Adipose tissue (tissue), 3 donors: ENCODE measurements around the gene HMGN1. TPM values are rescaled to one million over a fixed set of nuclear protein-coding genes. Genes with fewer than 3 reads are reported as not detected.

ENCODE experiments used
- H3K27ac ChIP-seq: one replicate; pipeline ENCODE4 v1.5.1; 2013; ENCODE audit warnings: low read depth, low read length
- WGBS, 3 donors: extraction: QIAGEN DNeasy Blood & Tissue Kit; methylation state at CpG; one replicate each; pipeline ENCODE4 v1.1.7; 2013; 5-methylcytosine and 5-hydroxymethylcytosine counted together
- polyA plus RNA-seq, 3 donors: library from polyadenylated mRNA; stranded (reverse); fragments of 200-250 nt; gene quantifications; one replicate each; pipeline ENCODE4 v1.2.3, GENCODE V29; 2013
- donor health status: healthy with polysubstance abuse.
- donor health status: Bipolar disorder and iron deficiency.
- donor health status: healthy.

Gene HMGN1
- polyA plus RNA-seq, 3 donors = 72.2 to 78.3 (median 77.0) TPM

- 86 to 92% (median 89%) methylated on average over 5 of the region's 5 CpGs for WGBS, 3 donors
- no peak overlapping the region for H3K27ac ChIP-seq
These were observed 4.0 kb downstream of the HMGN1 start for GRCh38 chr21:39344848-39345247.

- no peak overlapping the region for H3K27ac ChIP-seq
- WGBS, 3 donors = 92 to 97% (median 96%) methylated on average over 6 of the region's 6 CpGs
These were observed 7.5 kb downstream of the HMGN1 start for GRCh38 chr21:39341249-39341923.

GRCh38 chr21:39340687-39341086 lies 8.2 kb downstream of the HMGN1 start:
- 85 to 93% (median 92%) methylated on average over 6 of the region's 6 CpGs for WGBS, 3 donors

GRCh38 chr21:39339231-39339630 lies 9.7 kb downstream of the HMGN1 start:
- WGBS, 3 donors = 82 to 87% (median 85%) methylated on average over 2 of the region's 2 CpGs
- no peak overlapping the region for H3K27ac ChIP-seq

More at GRCh38 chr21:39340687-39341086, 8.2 kb downstream of the HMGN1 start:
- no peak overlapping the region for H3K27ac ChIP-seq

GRCh38 chr21:39336457-39337008 lies 12.4 kb downstream of the HMGN1 start:
- WGBS, 3 donors = 70 to 82% (median 73%) methylated on average over 13 of the region's 13 CpGs
- H3K27ac ChIP-seq = no peak overlapping the region

- 92 to 95% (median 94%) methylated on average over 4 of the region's 4 CpGs for WGBS, 3 donors
- H3K27ac ChIP-seq = no peak overlapping the region
These were observed 14.3 kb downstream of the HMGN1 start for GRCh38 chr21:39334611-39335010.

GRCh38 chr21:39332175-39332574 lies 16.7 kb downstream of the HMGN1 start:
- WGBS, 3 donors = 67 to 73% (median 69%) methylated on average over 8 of the region's 8 CpGs
- H3K27ac ChIP-seq = no peak overlapping the region

- WGBS, 3 donors = 89 to 93% (median 92%) methylated on average over 6 of the region's 6 CpGs
- H3K27ac ChIP-seq = no peak overlapping the region
These were observed 18.9 kb downstream of the HMGN1 start for GRCh38 chr21:39330001-39330400.

GRCh38 chr21:39327727-39328126 lies 21.2 kb downstream of the HMGN1 start:
- H3K27ac ChIP-seq = no peak overlapping the region
- 96 to 97% (median 97%) methylated on average over 7 of the region's 7 CpGs for WGBS, 3 donors

GRCh38 chr21:39326607-39327307 lies 22.1 kb downstream of the HMGN1 start:
- WGBS, 3 donors = 79 to 87% (median 84%) methylated on average over 7 of the region's 7 CpGs
- no peak overlapping the region for H3K27ac ChIP-seq

GRCh38 chr21:39325458-39325857 lies 23.4 kb downstream of the HMGN1 start:
- no peak overlapping the region for H3K27ac ChIP-seq
- whole genome bisulfite sequencing, 3 donors = 94 to 98% (median 96%) methylated on average over 4 of the region's 4 CpGs

GRCh38 chr21:39321424-39321823 lies 27.5 kb downstream of the HMGN1 start:
- WGBS, 3 donors = 79 to 84% (median 80%) methylated on average over 6 of the region's 6 CpGs
- no peak overlapping the region for H3K27ac ChIP-seq

- WGBS, 3 donors = 78 to 87% (median 80%) methylated on average over 3 of the region's 3 CpGs
- H3K27ac ChIP-seq = no peak overlapping the region
These were observed 29.0 kb downstream of the HMGN1 start for GRCh38 chr21:39319814-39320332.

GRCh38 chr21:39319251-39319756 lies 29.6 kb downstream of the HMGN1 start:
- 40 to 71% (median 68%) methylated on average over 6 of the region's 6 CpGs for WGBS, 3 donors
- H3K27ac ChIP-seq = no peak overlapping the region

- H3K27ac ChIP-seq = no peak overlapping the region
- 79 to 90% (median 83%) methylated on average over 8 of the region's 8 CpGs for WGBS, 3 donors
These were observed 30.6 kb downstream of the HMGN1 start for GRCh38 chr21:39318091-39318959.

- H3K27ac ChIP-seq = no peak overlapping the region
- WGBS, 3 donors = 56 to 74% (median 66%) methylated on average over 11 of the region's 11 CpGs
These were observed 31.5 kb downstream of the HMGN1 start for GRCh38 chr21:39317134-39318090.

- H3K27ac ChIP-seq = no peak overlapping the region
- whole genome bisulfite sequencing, 3 donors = 88 to 94% (median 90%) methylated on average over 6 of the region's 6 CpGs
These were observed 32.2 kb downstream of the HMGN1 start for GRCh38 chr21:39316729-39317128.
